Caco-2 (cell line): ENCODE measurements around the gene HSPA14. TPM values are rescaled to one million over a fixed set of nuclear protein-coding genes. Genes with fewer than 3 reads are reported as not detected.

Source experiments
- BruUV-seq: library from RNA; stranded (reverse); fragments of 400-500 nt; replicated peaks from 2 replicates; lab custom pipeline; 2021; lab: Mats Ljungman, UMichigan
- CTCF ChIA-PET: fragments of 300-600 bp; sonication (Branson Sonifier 250); formaldehyde crosslinking; loops from one replicate; lab custom pipeline; 2022; ENCODE audit warnings: antibody characterized with exemption; lab: Charles Lee
- POLR2A ChIA-PET: fragments of 300-600 bp; sonication (Branson Sonifier 250); formaldehyde crosslinking; loops from one replicate; lab custom pipeline; 2022; ENCODE audit warnings: antibody characterized with exemption; lab: Charles Lee
- DNase-seq, 2 experiments: peaks; one replicate each; pipeline versions ENCODE4 v3.0.0 to v3.0.0-alpha.2; 2020 to 2022
- H3K27me3 ChIP-seq: replicated peaks from 2 replicates; pipeline ENCODE4 v1.6.0; 2011; ENCODE audit warnings: low read length; ENCODE audit not compliant: control insufficient read depth, insufficient read depth
- H3K36me3 ChIP-seq: 2 replicates; pipeline ENCODE4 v1.5.1; 2011; ENCODE audit warnings: low read length; ENCODE audit not compliant: control insufficient read depth, insufficient read depth
- H3K4me1 ChIP-seq: fragments of 250-450 bp; sonication (Bioruptor Pico); 2 replicates; pipeline ENCODE4 v1.5.1; 2020; ENCODE audit warnings: mild to moderate bottlenecking
- H3K4me3 ChIP-seq: 2 replicates; pipeline ENCODE4 v1.5.1; 2011; ENCODE audit warnings: low read depth, mild to moderate bottlenecking, control low read depth, low read length
- H3K9me3 ChIP-seq: fragments of 250-450 bp; sonication (Bioruptor Pico); 2 replicates; pipeline ENCODE4 v1.5.1; 2020; ENCODE audit warnings: mild to moderate bottlenecking, moderate library complexity
- H3K27ac Mint-ChIP-seq: one replicate; pipeline ENCODE4 v1.8.0; 2022; ENCODE audit warnings: mixed read lengths; ENCODE audit not compliant: unreplicated experiment
- H3K27me3 Mint-ChIP-seq: one replicate; pipeline ENCODE4 v1.8.0; 2022; ENCODE audit warnings: mixed read lengths; ENCODE audit not compliant: insufficient read depth, unreplicated experiment
- H3K36me3 Mint-ChIP-seq: one replicate; pipeline ENCODE4 v1.8.0; 2022; ENCODE audit warnings: mild to moderate bottlenecking, mixed read lengths; ENCODE audit not compliant: insufficient read depth, unreplicated experiment
- H3K4me1 Mint-ChIP-seq: one replicate; pipeline ENCODE4 v1.8.0; 2022; ENCODE audit warnings: low read depth, mixed read lengths; ENCODE audit not compliant: unreplicated experiment
- H3K4me3 Mint-ChIP-seq: one replicate; pipeline ENCODE4 v1.8.0; 2022; ENCODE audit warnings: mild to moderate bottlenecking, moderate library complexity, mixed read lengths; ENCODE audit not compliant: unreplicated experiment
- H3K9me3 Mint-ChIP-seq: one replicate; pipeline ENCODE4 v1.8.0; 2022; ENCODE audit warnings: mixed read lengths; ENCODE audit not compliant: unreplicated experiment
- CTCF ChIP-seq, 2 experiments: fragments of 200-600 bp in 1 of 2; IDR thresholded peaks; 1 replicate in 1 of 2; 2 replicates in 1 of 2; pipeline versions ENCODE4 v1.5.1 to v1.8.0; 2011 to 2022; ENCODE audit warnings: antibody characterized with exemption in 1 of 2, control low read depth in 1 of 2, inconsistent platforms in 1 of 2, low read depth in 1 of 2, low read length in 1 of 2, mild to moderate bottlenecking in 1 of 2, moderate library complexity in 1 of 2; ENCODE audit not compliant: insufficient read depth in 1 of 2, severe bottlenecking in 1 of 2, unreplicated experiment in 1 of 2
- intact Hi-C: fragments of 100-400 bp; cut with micrococcal nuclease; formaldehyde crosslinking; loops from one replicate; pipeline ENCODE4 v1.10.0; 2022; ENCODE audit not compliant: unreplicated experiment
- total RNA-seq: library from RNA; stranded (reverse); gene quantifications from 2 replicates; pipeline ENCODE4 v1.2.3, GENCODE V29; 2022

Gene HSPA14
- total RNA-seq, 1 experiment from 2014 or later: 36.9 TPM

GRCh38 chr10:14916600-14916999 is 78.5 kb downstream of the HSPA14 start:
- intact Hi-C loops: no loop called here
- peaks cover 52% of the 10 kb centered on the region for H3K9me3 Mint-ChIP-seq
- H3K36me3 Mint-ChIP-seq: peaks cover 100% of the 10 kb centered on the region
- DNase-seq: no peak
- H3K4me3 Mint-ChIP-seq: no peak overlapping the region
- Histone ChIP-seq H3K4me3 (no peak overlapping the region), H3K4me1 (no peaks in the 10 kb centered on the region), H3K9me3 (peaks cover 22% of the 10 kb centered on the region), H3K27me3 (no peaks in the 10 kb centered on the region), H3K36me3 (peaks cover 9% of the 10 kb centered on the region)
- H3K4me1 Mint-ChIP-seq: no peaks in the 10 kb centered on the region
- H3K27ac Mint-ChIP-seq: no peak overlapping the region
- no peaks in the 10 kb centered on the region for H3K27me3 Mint-ChIP-seq
- CTCF ChIA-PET: no interaction called here
- BruUV-seq: no TSS peak
- no peak for TF ChIP-seq CTCF (IDR thresholded peaks at IDR 0.05; ENCODE audit: insufficient read depth in 1 of 2, low read depth in 1 of 2, low read length in 1 of 2, severe bottlenecking in 1 of 2, unreplicated experiment in 1 of 2)
- POLR2A ChIA-PET: no interaction called here

DNA sequence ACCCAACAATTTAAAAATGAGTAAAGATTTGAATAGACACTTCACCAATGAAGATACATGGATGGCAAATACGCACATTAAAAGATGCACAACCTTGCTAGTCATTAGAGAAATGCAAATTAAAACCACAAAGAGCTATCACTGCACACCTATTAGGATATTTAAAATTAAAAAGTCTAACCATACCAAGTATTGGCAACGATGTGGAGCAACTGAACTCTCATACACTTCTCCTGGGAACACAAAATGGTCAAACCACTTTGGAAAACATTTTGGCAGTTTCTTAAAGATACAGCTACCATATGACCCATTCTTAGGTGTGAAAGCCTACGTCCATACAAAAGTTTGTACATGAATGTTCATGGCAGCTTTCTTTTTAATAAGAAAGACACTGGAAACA is 79.7 kb downstream of the HSPA14 start:
- H3K36me3 Mint-ChIP-seq: peaks cover 100% of the 10 kb centered on the region
- ChIA-PET POLR2A (no interaction called here), CTCF (no interaction called here)
- BruUV-seq: no TSS peak
- Histone ChIP-seq H3K36me3 (peaks cover 13% of the 10 kb centered on the region), H3K9me3 (peaks cover 22% of the 10 kb centered on the region), H3K4me3 (no peak overlapping the region), H3K27me3 (no peaks in the 10 kb centered on the region), H3K4me1 (no peaks in the 10 kb centered on the region)
- no peak overlapping the region for H3K4me3 Mint-ChIP-seq
- TF ChIP-seq CTCF (IDR thresholded peaks at IDR 0.05; ENCODE audit: insufficient read depth in 1 of 2, low read depth in 1 of 2, low read length in 1 of 2, severe bottlenecking in 1 of 2, unreplicated experiment in 1 of 2): no peak
- intact Hi-C loops: no loop called here
- no peak for DNase-seq
- no peaks in the 10 kb centered on the region for H3K4me1 Mint-ChIP-seq
- peaks cover 44% of the 10 kb centered on the region for H3K9me3 Mint-ChIP-seq
- no peaks in the 10 kb centered on the region for H3K27me3 Mint-ChIP-seq
- no peak overlapping the region for H3K27ac Mint-ChIP-seq

- Histone ChIP-seq H3K4me3 (no peak overlapping the region), H3K36me3 (peaks cover 14% of the 10 kb centered on the region), H3K9me3 (peaks cover 22% of the 10 kb centered on the region), H3K27me3 (no peaks in the 10 kb centered on the region), H3K4me1 (no peaks in the 10 kb centered on the region)
- no peaks in the 10 kb centered on the region for H3K4me1 Mint-ChIP-seq
- no peak overlapping the region for H3K27ac Mint-ChIP-seq
- no peaks in the 10 kb centered on the region for H3K27me3 Mint-ChIP-seq
- ChIA-PET CTCF (no interaction called here), POLR2A (no interaction called here)
- peaks cover 97% of the 10 kb centered on the region for H3K36me3 Mint-ChIP-seq
- BruUV-seq: no TSS peak
- no peak for TF ChIP-seq CTCF (IDR thresholded peaks at IDR 0.05; ENCODE audit: insufficient read depth in 1 of 2, low read depth in 1 of 2, low read length in 1 of 2, severe bottlenecking in 1 of 2, unreplicated experiment in 1 of 2)
- peaks cover 37% of the 10 kb centered on the region for H3K9me3 Mint-ChIP-seq
- DNase-seq: no peak
- no peak overlapping the region for H3K4me3 Mint-ChIP-seq
- intact Hi-C loops: no loop called here
These were observed 80.9 kb downstream of the HSPA14 start for GRCh38 chr10:14918964-14919363.

Other genes starting within 250 kb of the HSPA14 start
- gene FAM107B, start 63.4 kb upstream of the HSPA14 start, total RNA-seq: 206 and 209 TPM in 2 replicates
- gene CDNF, start 269 bp upstream of the HSPA14 start, total RNA-seq: 3.4 and 3.9 TPM in 2 replicates
- gene MSANTD7, start within 50 bp of the HSPA14 start, total RNA-seq: 30.0 and 32.8 TPM in 2 replicates
- gene SUV39H2, start 40.6 kb downstream of the HSPA14 start, total RNA-seq: 58.3 and 60.4 TPM in 2 replicates
- gene DCLRE1C, start 115.8 kb downstream of the HSPA14 start, total RNA-seq: 23.7 and 25.8 TPM in 2 replicates
- gene MEIG1, start 121.1 kb downstream of the HSPA14 start, total RNA-seq: not detected in 2 replicates
- not detected in 2 replicates for gene OLAH, start 205.6 kb downstream of the HSPA14 start, total RNA-seq